ENCODE measurements around the gene SOX3.

DNA sequence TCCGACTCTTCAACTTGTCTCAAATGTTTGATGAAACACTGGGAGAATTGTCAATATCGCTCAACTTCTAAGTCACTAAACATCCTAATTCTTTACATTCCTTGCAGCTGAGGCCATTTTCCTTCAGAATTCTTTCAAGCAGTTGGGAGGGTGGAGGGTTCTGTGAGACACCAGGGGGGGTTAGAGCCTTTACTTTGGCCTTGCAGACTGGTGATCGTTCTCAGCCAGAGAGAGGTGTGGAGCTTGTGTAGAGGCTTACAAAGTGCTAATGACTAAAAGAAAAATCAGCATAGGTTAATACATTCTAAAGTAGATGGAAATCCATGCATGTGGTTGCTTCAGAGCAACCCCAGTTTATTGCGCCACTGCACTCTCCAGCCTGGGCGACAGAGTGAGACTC lies 21.3 kb upstream of the SOX3 start:
- no peak for TF ChIP-seq ZSCAN20 (CRISPR knock-in tag; IDR thresholded peaks at IDR 0.05; ENCODE audit: borderline replicate concordance)
- TF ChIP-seq, protein P1, sequence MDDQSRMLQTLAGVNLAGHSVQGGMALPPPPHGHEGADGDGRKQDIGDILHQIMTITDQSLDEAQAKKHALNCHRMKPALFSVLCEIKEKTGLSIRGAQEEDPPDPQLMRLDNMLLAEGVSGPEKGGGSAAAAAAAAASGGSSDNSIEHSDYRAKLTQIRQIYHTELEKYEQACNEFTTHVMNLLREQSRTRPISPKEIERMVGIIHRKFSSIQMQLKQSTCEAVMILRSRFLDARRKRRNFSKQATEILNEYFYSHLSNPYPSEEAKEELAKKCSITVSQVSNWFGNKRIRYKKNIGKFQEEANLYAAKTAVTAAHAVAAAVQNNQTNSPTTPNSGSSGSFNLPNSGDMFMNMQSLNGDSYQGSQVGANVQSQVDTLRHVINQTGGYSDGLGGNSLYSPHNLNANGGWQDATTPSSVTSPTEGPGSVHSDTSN (CRISPR knock-in tag; IDR thresholded peaks at IDR 0.05; ENCODE audit: borderline replicate concordance), result no peak
- no peak for TF ChIP-seq ZNF496 (CRISPR knock-in tag; IDR thresholded peaks at IDR 0.05; ENCODE audit: insufficient replicate concordance)
- no peak for TF ChIP-seq ETV6 (CRISPR knock-in tag; conservative IDR thresholded peaks at IDR 0.05)
- no peak for TF ChIP-seq MXD4 (CRISPR knock-in tag; IDR thresholded peaks at IDR 0.05)
- TF ChIP-seq GABPA (IDR thresholded peaks at IDR 0.05; ENCODE audit: low read depth, low read length), result no peak
- TF ChIP-seq GABPA (CRISPR knock-in tag; IDR thresholded peaks at IDR 0.05; ENCODE audit: low read depth), result no peak
